IPS-15b (cell line): ENCODE data around the gene NUSAP1.
"Not testable (repeated sequence)": the region's sequence is repeated elsewhere in the genome, so short reads cannot be mapped to it uniquely, and the experiment has no call there.

ENCODE experiments used
- H3K27me3 ChIP-seq: one replicate; pipeline ENCODE4 v1.6.1; 2013; ENCODE audit warnings: low read length; ENCODE audit not compliant: control insufficient read depth, insufficient read depth
- H3K36me3 ChIP-seq: one replicate; pipeline ENCODE4 v1.6.1; 2013; ENCODE audit warnings: low read length; ENCODE audit not compliant: control insufficient read depth, insufficient read depth
- H3K4me1 ChIP-seq: one replicate; pipeline ENCODE4 v1.6.1; 2013; ENCODE audit warnings: mild to moderate bottlenecking, low read length; ENCODE audit not compliant: control insufficient read depth, insufficient read depth
- H3K4me3 ChIP-seq: one replicate; pipeline ENCODE4 v1.5.1; 2013; ENCODE audit warnings: low read depth, low read length
- H3K9ac ChIP-seq: one replicate; pipeline ENCODE4 v1.6.1; 2013; ENCODE audit warnings: low read depth, mild to moderate bottlenecking, low read length
- H3K9me3 ChIP-seq: one replicate; pipeline ENCODE4 v1.6.1; 2013; ENCODE audit warnings: mild to moderate bottlenecking, low read length; ENCODE audit not compliant: control insufficient read depth, insufficient read depth

Gene NUSAP1

GRCh38 chr15:41332194-41333025, at the start of gene NUSAP1, which contains the start of gene OIP5:
Gene NUSAP1, plus strand, starts transcription at chr15:41332881. Its CDS starts 77 bp downstream, at chr15:41332958.
Gene OIP5, minus strand, starts transcription at chr15:41332591. Its CDS starts 30 bp downstream, at chr15:41332561.
- H3K9me3 ChIP-seq: no peaks in the 10 kb centered on the region
- peaks cover 7% of the 10 kb centered on the region for H3K36me3 ChIP-seq
- no peaks in the 10 kb centered on the region for H3K27me3 ChIP-seq
- peak within 1 kb of the TSS; percentile 98 for H3K9ac ChIP-seq
- H3K4me3 ChIP-seq: peak within 1 kb of the TSS; percentile 99
- H3K4me1 ChIP-seq: peaks cover 4% of the 10 kb centered on the region

GRCh38 chr15:41282980-41283652, 49.6 kb upstream of the NUSAP1 start:
- H3K9me3 ChIP-seq, H3K27me3 ChIP-seq, H3K4me1 ChIP-seq: not testable (repeated sequence)
- Histone ChIP-seq H3K4me3 (peak overlapping the region; percentile 95), H3K9ac (peak overlapping the region; percentile 38), H3K36me3 (peaks cover 22% of the 10 kb centered on the region)

- Histone ChIP-seq H3K36me3 (peaks cover 26% of the 10 kb centered on the region), H3K4me3 (peak overlapping the region; percentile 95), H3K4me1 (peaks cover 7% of the 10 kb centered on the region), H3K9ac (peak overlapping the region; percentile 97), H3K9me3 (no peaks in the 10 kb centered on the region), H3K27me3 (no peaks in the 10 kb centered on the region)
Observed at GRCh38 chr15:41283653-41284426, 48.8 kb upstream of the NUSAP1 start.

- Histone ChIP-seq H3K9me3 (no peaks in the 10 kb centered on the region), H3K9ac (peak overlapping the region; percentile 97), H3K4me3 (peak overlapping the region; percentile 95), H3K4me1 (peaks cover 7% of the 10 kb centered on the region), H3K36me3 (peaks cover 27% of the 10 kb centered on the region), H3K27me3 (no peaks in the 10 kb centered on the region)
Observed at GRCh38 chr15:41284427-41285177, 48.1 kb upstream of the NUSAP1 start.

- no peaks in the 10 kb centered on the region for H3K9me3 ChIP-seq
- H3K9ac ChIP-seq: peak overlapping the region; percentile 97
- peaks cover 24% of the 10 kb centered on the region for H3K36me3 ChIP-seq
- peaks cover 7% of the 10 kb centered on the region for H3K4me1 ChIP-seq
- H3K27me3 ChIP-seq: no peaks in the 10 kb centered on the region
- H3K4me3 ChIP-seq: peak overlapping the region; percentile 95
Observed at GRCh38 chr15:41285285-41285684, 47.4 kb upstream of the NUSAP1 start.

GRCh38 chr15:41286665-41287333, 45.9 kb upstream of the NUSAP1 start:
- Histone ChIP-seq H3K36me3 (peaks cover 24% of the 10 kb centered on the region), H3K9me3 (no peaks in the 10 kb centered on the region), H3K4me3 (no peak overlapping the region), H3K9ac (no peak overlapping the region), H3K27me3 (no peaks in the 10 kb centered on the region), H3K4me1 (peaks cover 7% of the 10 kb centered on the region)

- Histone ChIP-seq H3K9me3 (no peaks in the 10 kb centered on the region), H3K36me3 (peaks cover 24% of the 10 kb centered on the region), H3K27me3 (no peaks in the 10 kb centered on the region), H3K4me3 (no peak overlapping the region), H3K4me1 (peaks cover 3% of the 10 kb centered on the region), H3K9ac (no peak overlapping the region)
Observed at GRCh38 chr15:41288464-41288863, 44.2 kb upstream of the NUSAP1 start.

GRCh38 chr15:41289953-41290352, 42.7 kb upstream of the NUSAP1 start:
- Histone ChIP-seq H3K36me3 (peaks cover 24% of the 10 kb centered on the region), H3K4me3 (no peak overlapping the region), H3K4me1 (peaks cover 3% of the 10 kb centered on the region), H3K27me3 (no peaks in the 10 kb centered on the region), H3K9ac (no peak overlapping the region), H3K9me3 (no peaks in the 10 kb centered on the region)

- H3K36me3 ChIP-seq: peaks cover 21% of the 10 kb centered on the region
- H3K4me1 ChIP-seq: no peaks in the 10 kb centered on the region
- H3K4me3 ChIP-seq: no peak overlapping the region
- H3K9ac ChIP-seq: no peak overlapping the region
- no peaks in the 10 kb centered on the region for H3K27me3 ChIP-seq
- H3K9me3 ChIP-seq: no peaks in the 10 kb centered on the region
Observed at GRCh38 chr15:41291065-41291631, 41.5 kb upstream of the NUSAP1 start.

GRCh38 chr15:41292521-41292920, 40.2 kb upstream of the NUSAP1 start:
- no peaks in the 10 kb centered on the region for H3K9me3 ChIP-seq
- H3K36me3 ChIP-seq: peaks cover 8% of the 10 kb centered on the region
- no peak overlapping the region for H3K9ac ChIP-seq
- H3K27me3 ChIP-seq: no peaks in the 10 kb centered on the region
- no peaks in the 10 kb centered on the region for H3K4me1 ChIP-seq
- H3K4me3 ChIP-seq: no peak overlapping the region
